Measurements from ENCODE around the gene RBM10. TPM values are rescaled to one million over a fixed set of nuclear protein-coding genes. Genes with fewer than 3 reads are reported as not detected.

Gene RBM10
- total and polyA plus RNA-seq, 2 donors (not counting 1 experiment from before 2014, with no cell fraction given), result 14.9 to 50.0 TPM

DNA sequence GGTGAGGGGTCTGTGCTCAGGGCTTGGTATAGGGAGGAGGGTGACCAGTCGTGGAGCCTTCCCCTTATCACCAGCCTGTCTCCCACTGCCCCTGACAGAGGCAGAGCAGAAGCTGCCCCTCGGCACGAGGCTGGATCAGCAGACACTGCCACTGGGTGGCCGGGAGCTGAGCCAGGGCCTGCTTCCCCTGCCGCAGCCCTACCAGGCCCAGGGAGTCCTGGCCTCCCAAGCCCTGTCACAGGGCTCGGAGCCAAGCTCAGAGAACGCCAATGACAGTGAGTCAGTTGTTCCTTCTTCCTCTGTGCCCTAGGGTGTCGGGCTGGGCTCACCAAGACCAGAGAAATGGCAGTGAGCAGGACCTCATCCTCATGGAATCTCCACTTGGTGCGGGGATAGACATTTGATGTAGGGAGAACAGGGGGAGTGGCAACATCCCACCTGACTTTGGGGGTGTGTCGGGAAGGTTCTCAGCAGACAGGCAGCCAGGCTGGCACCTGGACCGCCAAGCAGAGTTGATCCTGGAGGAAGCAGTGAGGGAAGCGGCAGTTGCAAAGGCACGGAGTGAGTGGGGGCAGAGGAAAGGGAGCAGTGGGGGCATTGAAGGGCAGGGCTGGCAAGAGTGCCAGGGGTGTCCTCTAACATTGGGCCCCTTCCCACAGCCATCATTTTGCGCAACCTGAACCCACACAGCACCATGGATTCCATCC lies 34.4 kb downstream of the RBM10 start:
- TF ChIP-seq EZH2 (IDR thresholded peaks at IDR 0.05; ENCODE audit: low read length, missing control alignments), result no peak
- TF ChIP-seq, protein P1, sequence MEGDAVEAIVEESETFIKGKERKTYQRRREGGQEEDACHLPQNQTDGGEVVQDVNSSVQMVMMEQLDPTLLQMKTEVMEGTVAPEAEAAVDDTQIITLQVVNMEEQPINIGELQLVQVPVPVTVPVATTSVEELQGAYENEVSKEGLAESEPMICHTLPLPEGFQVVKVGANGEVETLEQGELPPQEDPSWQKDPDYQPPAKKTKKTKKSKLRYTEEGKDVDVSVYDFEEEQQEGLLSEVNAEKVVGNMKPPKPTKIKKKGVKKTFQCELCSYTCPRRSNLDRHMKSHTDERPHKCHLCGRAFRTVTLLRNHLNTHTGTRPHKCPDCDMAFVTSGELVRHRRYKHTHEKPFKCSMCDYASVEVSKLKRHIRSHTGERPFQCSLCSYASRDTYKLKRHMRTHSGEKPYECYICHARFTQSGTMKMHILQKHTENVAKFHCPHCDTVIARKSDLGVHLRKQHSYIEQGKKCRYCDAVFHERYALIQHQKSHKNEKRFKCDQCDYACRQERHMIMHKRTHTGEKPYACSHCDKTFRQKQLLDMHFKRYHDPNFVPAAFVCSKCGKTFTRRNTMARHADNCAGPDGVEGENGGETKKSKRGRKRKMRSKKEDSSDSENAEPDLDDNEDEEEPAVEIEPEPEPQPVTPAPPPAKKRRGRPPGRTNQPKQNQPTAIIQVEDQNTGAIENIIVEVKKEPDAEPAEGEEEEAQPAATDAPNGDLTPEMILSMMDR (conservative IDR thresholded peaks at IDR 0.05 in 1 of 2, IDR thresholded peaks at IDR 0.05 in 1 of 2; ENCODE audit: low read depth in 1 of 2, low read length in 2 of 2), result no peak
- no peaks in the 10 kb centered on the region for H3K4me1 ChIP-seq (ENCODE audit: control insufficient read depth, extremely low read depth, insufficient read depth, low read length)
- no peaks in the 10 kb centered on the region for H3K9me3 ChIP-seq (ENCODE audit: control insufficient read depth, insufficient read depth, low read depth, low read length)
- H2AFZ ChIP-seq (ENCODE audit: low read length), result no peak overlapping the region
- peak in 1 of 2 donors; percentile 43 for DNase-seq (ENCODE audit: low read depth in 2 of 2)
- peaks cover 7% of the 10 kb centered on the region for H3K36me3 ChIP-seq (ENCODE audit: control insufficient read depth, insufficient read depth, low read length)
- no peaks in the 10 kb centered on the region for H4K20me1 ChIP-seq (ENCODE audit: control insufficient read depth, extremely low read depth, insufficient read depth, low read length)
- no peak overlapping the region for H3K27ac ChIP-seq (ENCODE audit: insufficient read depth, low read length)
- no peaks in the 10 kb centered on the region for H3K27me3 ChIP-seq (ENCODE audit: control insufficient read depth, insufficient read depth, low read length)
- H3K79me2 ChIP-seq (ENCODE audit: control insufficient read depth, insufficient read depth, low read length), result no peaks in the 10 kb centered on the region
- no peak overlapping the region for H3K9ac ChIP-seq (ENCODE audit: insufficient read depth, low read length)
- H3K4me3 ChIP-seq (replicated peaks in 1 of 4; ENCODE audit: control extremely low read depth in 1 of 4, insufficient read depth in 1 of 4, low read depth in 3 of 4, low read length in 4 of 4), result no peak overlapping the region
- no peak overlapping the region for H3K4me2 ChIP-seq (ENCODE audit: extremely low read depth, insufficient read depth, low read length)

DNA sequence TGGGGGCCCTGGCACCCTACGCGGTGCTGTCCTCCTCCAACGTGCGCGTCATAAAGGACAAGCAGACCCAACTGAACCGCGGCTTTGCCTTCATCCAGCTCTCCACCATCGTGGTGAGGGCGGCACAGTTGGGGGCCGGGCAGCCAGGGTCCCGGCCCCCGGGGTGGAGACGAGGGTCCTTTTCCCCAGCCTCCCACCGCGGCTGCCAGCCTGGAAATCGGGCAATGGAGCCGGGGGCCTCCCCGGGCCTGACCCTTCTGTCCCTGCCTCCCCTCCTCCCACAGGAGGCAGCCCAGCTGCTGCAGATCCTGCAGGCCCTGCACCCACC lies 34.9 kb downstream of the RBM10 start:
- Histone ChIP-seq H3K27me3 (ENCODE audit: control insufficient read depth, insufficient read depth, low read length) (no peaks in the 10 kb centered on the region), H3K4me3 (replicated peaks in 1 of 4; ENCODE audit: control extremely low read depth in 1 of 4, insufficient read depth in 1 of 4, low read depth in 3 of 4, low read length in 4 of 4) (no peak overlapping the region)

GRCh38 chrX:47180346-47180745 lies 35.3 kb downstream of the RBM10 start:
- Histone ChIP-seq H3K4me1 (ENCODE audit: control insufficient read depth, extremely low read depth, insufficient read depth, low read length) (no peaks in the 10 kb centered on the region), H3K4me2 (ENCODE audit: extremely low read depth, insufficient read depth, low read length) (no peak overlapping the region), H3K36me3 (ENCODE audit: control insufficient read depth, insufficient read depth, low read length) (peaks cover 10% of the 10 kb centered on the region), H3K79me2 (ENCODE audit: control insufficient read depth, insufficient read depth, low read length) (no peaks in the 10 kb centered on the region), H3K9me3 (ENCODE audit: control insufficient read depth, insufficient read depth, low read depth, low read length) (no peaks in the 10 kb centered on the region), H2AFZ (ENCODE audit: low read length) (no peak overlapping the region), H3K27me3 (ENCODE audit: control insufficient read depth, insufficient read depth, low read length) (no peaks in the 10 kb centered on the region), H3K9ac (ENCODE audit: insufficient read depth, low read length) (no peak overlapping the region), H3K4me3 (replicated peaks in 1 of 4; ENCODE audit: control extremely low read depth in 1 of 4, insufficient read depth in 1 of 4, low read depth in 3 of 4, low read length in 4 of 4) (no peak overlapping the region), H3K27ac (ENCODE audit: insufficient read depth, low read length) (no peak overlapping the region), H4K20me1 (ENCODE audit: control insufficient read depth, extremely low read depth, insufficient read depth, low read length) (no peaks in the 10 kb centered on the region)
- TF ChIP-seq, protein P1 (conservative IDR thresholded peaks at IDR 0.05 in 1 of 2, IDR thresholded peaks at IDR 0.05 in 1 of 2; ENCODE audit: low read depth in 1 of 2, low read length in 2 of 2), result no peak
- no peak for TF ChIP-seq EZH2 (IDR thresholded peaks at IDR 0.05; ENCODE audit: low read length, missing control alignments)
- no peak for DNase-seq (ENCODE audit: low read depth in 2 of 2)

More for the DNA sequence above, 34.9 kb downstream of the RBM10 start:
- no peak overlapping the region for H2AFZ ChIP-seq (ENCODE audit: low read length)
- H4K20me1 ChIP-seq (ENCODE audit: control insufficient read depth, extremely low read depth, insufficient read depth, low read length), result no peaks in the 10 kb centered on the region
- no peak overlapping the region for H3K9ac ChIP-seq (ENCODE audit: insufficient read depth, low read length)
- no peak for DNase-seq (ENCODE audit: low read depth in 2 of 2)
- no peaks in the 10 kb centered on the region for H3K79me2 ChIP-seq (ENCODE audit: control insufficient read depth, insufficient read depth, low read length)
- no peaks in the 10 kb centered on the region for H3K9me3 ChIP-seq (ENCODE audit: control insufficient read depth, insufficient read depth, low read depth, low read length)
- TF ChIP-seq EZH2 (IDR thresholded peaks at IDR 0.05; ENCODE audit: low read length, missing control alignments), result no peak
- TF ChIP-seq, protein P1 (conservative IDR thresholded peaks at IDR 0.05 in 1 of 2, IDR thresholded peaks at IDR 0.05 in 1 of 2; ENCODE audit: low read depth in 1 of 2, low read length in 2 of 2), result no peak
- H3K27ac ChIP-seq (ENCODE audit: insufficient read depth, low read length), result no peak overlapping the region
- H3K36me3 ChIP-seq (ENCODE audit: control insufficient read depth, insufficient read depth, low read length), result peaks cover 9% of the 10 kb centered on the region
- no peak overlapping the region for H3K4me2 ChIP-seq (ENCODE audit: extremely low read depth, insufficient read depth, low read length)
- H3K4me1 ChIP-seq (ENCODE audit: control insufficient read depth, extremely low read depth, insufficient read depth, low read length), result no peaks in the 10 kb centered on the region

Data from fibroblast of lung (primary cell).